Measurements from ENCODE around the gene RAB40C.

The RAB40C gene

GRCh38 chr16:589658-590187, at the start of gene RAB40C:
Gene RAB40C, plus strand, starts transcription at chr16:590066. Its CDS starts 226 bp downstream, at chr16:590292.
- DNase-seq (ENCODE audit: low read depth in 2 of 2), result peak; percentile 99 to 100

- DNase-seq (ENCODE audit: low read depth in 2 of 2), result no peak
These were observed 49.1 kb upstream of the RAB40C start for GRCh38 chr16:540645-541340.

- DNase-seq (ENCODE audit: low read depth in 2 of 2), result no peak
These were observed 46.3 kb upstream of the RAB40C start for GRCh38 chr16:543301-544164.

- no peak for DNase-seq (ENCODE audit: low read depth in 2 of 2)
These were observed 45.3 kb upstream of the RAB40C start for GRCh38 chr16:544517-544916.

GRCh38 chr16:546909-547770, 42.7 kb upstream of the RAB40C start:
- DNase-seq (ENCODE audit: low read depth in 2 of 2), result no peak

GRCh38 chr16:548586-548985, 41.3 kb upstream of the RAB40C start:
- DNase-seq (ENCODE audit: low read depth in 2 of 2), result no peak

GRCh38 chr16:549544-550263, 40.2 kb upstream of the RAB40C start:
- DNase-seq (ENCODE audit: low read depth in 2 of 2), result no peak

- DNase-seq (ENCODE audit: low read depth in 2 of 2), result no peak
These were observed 38.7 kb upstream of the RAB40C start for GRCh38 chr16:551210-551609.

- DNase-seq (ENCODE audit: low read depth in 2 of 2), result no peak
These were observed 37.7 kb upstream of the RAB40C start for GRCh38 chr16:552171-552570.

GRCh38 chr16:553601-554296, 36.1 kb upstream of the RAB40C start:
- no peak for DNase-seq (ENCODE audit: low read depth in 2 of 2)

GRCh38 chr16:554297-554621, 35.6 kb upstream of the RAB40C start:
- DNase-seq (ENCODE audit: low read depth in 2 of 2), result no peak

- DNase-seq (ENCODE audit: low read depth in 2 of 2), result no peak
These were observed 35.1 kb upstream of the RAB40C start for GRCh38 chr16:554640-555365.

- DNase-seq (ENCODE audit: low read depth in 2 of 2), result no peak
These were observed 34.1 kb upstream of the RAB40C start for GRCh38 chr16:555528-556473.

- no peak for DNase-seq (ENCODE audit: low read depth in 2 of 2)
These were observed 33.2 kb upstream of the RAB40C start for GRCh38 chr16:556474-557173.

- DNase-seq (ENCODE audit: low read depth in 2 of 2), result no peak
These were observed 32.2 kb upstream of the RAB40C start for GRCh38 chr16:557463-558297.

GRCh38 chr16:558298-559020, 31.4 kb upstream of the RAB40C start:
- no peak for DNase-seq (ENCODE audit: low read depth in 2 of 2)

GRCh38 chr16:559021-559380, 30.9 kb upstream of the RAB40C start:
- no peak for DNase-seq (ENCODE audit: low read depth in 2 of 2)
